Upper lobe of left lung (tissue), 4 donors: ENCODE measurements around the gene RILPL2.

ENCODE experiments used
- EP300 ChIP-seq, 4 donors: sonication (generic); formaldehyde crosslinking; IDR thresholded peaks; one replicate each; pipeline ENCODE4 v1.5.1; 2017; ENCODE audit warnings: antibody characterized with exemption in 4 of 4, control low read depth in 2 of 4
- POLR2A ChIP-seq, 4 donors: fragments of 450-650 bp; IDR thresholded peaks; one replicate each; pipeline ENCODE4 v1.5.1; 2016 to 2017; ENCODE audit warnings: antibody characterized with exemption in 4 of 4, mild to moderate bottlenecking in 2 of 4
- POLR2AphosphoS5 ChIP-seq, 2 donors: sonication (generic); formaldehyde crosslinking; IDR thresholded peaks; one replicate each; pipeline ENCODE4 v1.5.1; 2017; ENCODE audit warnings: antibody characterized with exemption in 2 of 2
- TF ChIP-seq, protein P1 (sequence below), 6 experiments: fragments of 450-650 bp in 4 of 6; fragments of 200-600 bp in 2 of 6; sonication (generic) in 2 of 6; IDR thresholded peaks; one replicate each; pipeline ENCODE4 v1.5.1; 2016 to 2019; ENCODE audit warnings: antibody characterized with exemption in 6 of 6

DNA sequence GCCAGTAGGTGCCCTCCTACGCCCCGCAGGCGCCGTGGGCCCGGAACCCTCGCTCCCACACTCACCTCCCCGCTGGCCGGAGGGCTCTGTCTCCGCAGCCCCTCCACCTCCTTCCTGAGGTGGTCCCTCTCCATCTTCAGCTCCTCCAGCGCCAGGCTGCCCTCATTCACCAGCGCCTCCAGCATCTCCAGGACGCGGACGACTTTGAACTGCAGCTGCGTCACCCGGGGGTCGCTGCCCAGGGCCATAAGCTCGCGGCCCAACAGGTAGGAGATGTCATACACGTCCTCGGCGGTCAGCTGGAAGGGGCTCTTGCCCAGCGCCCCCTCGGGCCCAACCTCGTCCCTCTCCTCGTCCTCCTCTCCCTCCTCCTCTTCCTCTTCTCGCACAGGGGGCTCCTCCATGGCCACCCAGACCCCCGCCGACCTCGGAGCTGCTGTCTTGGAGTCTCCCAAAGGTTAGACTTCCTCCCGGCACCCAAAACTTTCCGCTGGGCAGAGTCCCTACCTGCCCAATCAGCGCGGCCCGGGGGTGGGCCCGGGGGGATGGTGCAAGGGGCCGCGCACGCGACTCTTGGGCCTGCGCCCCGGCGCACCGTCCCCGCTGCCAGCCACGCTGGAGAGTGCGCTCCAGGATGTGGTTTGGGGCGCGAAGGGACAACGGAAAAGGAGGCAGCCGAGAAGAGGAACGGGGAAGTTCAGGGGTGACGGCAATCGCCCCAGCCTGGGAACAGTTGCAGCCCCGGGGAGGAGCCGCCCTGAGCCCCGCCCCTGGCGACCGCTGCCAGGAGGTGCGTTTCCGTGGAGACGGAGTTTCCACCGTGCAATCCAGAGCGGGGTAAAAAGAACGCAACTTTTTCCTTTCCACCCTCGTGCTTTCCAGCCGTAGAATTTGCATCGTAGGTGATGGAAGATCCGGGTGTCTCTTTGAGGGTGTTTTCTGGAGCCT lies at the start of gene RILPL2:
- TF ChIP-seq, protein P1, sequence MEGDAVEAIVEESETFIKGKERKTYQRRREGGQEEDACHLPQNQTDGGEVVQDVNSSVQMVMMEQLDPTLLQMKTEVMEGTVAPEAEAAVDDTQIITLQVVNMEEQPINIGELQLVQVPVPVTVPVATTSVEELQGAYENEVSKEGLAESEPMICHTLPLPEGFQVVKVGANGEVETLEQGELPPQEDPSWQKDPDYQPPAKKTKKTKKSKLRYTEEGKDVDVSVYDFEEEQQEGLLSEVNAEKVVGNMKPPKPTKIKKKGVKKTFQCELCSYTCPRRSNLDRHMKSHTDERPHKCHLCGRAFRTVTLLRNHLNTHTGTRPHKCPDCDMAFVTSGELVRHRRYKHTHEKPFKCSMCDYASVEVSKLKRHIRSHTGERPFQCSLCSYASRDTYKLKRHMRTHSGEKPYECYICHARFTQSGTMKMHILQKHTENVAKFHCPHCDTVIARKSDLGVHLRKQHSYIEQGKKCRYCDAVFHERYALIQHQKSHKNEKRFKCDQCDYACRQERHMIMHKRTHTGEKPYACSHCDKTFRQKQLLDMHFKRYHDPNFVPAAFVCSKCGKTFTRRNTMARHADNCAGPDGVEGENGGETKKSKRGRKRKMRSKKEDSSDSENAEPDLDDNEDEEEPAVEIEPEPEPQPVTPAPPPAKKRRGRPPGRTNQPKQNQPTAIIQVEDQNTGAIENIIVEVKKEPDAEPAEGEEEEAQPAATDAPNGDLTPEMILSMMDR (IDR thresholded peaks at IDR 0.05): peak in 4 of 6 experiments; percentile 32 to 52 (median 34)
- TF ChIP-seq POLR2AphosphoS5 (IDR thresholded peaks at IDR 0.05) (peak; percentile 98), POLR2A (IDR thresholded peaks at IDR 0.05) (peak in 3 of 4 donors; percentile 68 to 92 (median 72)), EP300 (IDR thresholded peaks at IDR 0.05) (peak in 2 of 4 donors; percentile 70 to 86)
